Medulla oblongata (tissue), 1 donor: ENCODE data around the gene CAMK2D.

Experiments
- DNase-seq: peaks from one replicate; pipeline ENCODE4 v3.0.0-alpha.2; 2015; ENCODE audit errors: extremely low spot score

Gene CAMK2D

DNA sequence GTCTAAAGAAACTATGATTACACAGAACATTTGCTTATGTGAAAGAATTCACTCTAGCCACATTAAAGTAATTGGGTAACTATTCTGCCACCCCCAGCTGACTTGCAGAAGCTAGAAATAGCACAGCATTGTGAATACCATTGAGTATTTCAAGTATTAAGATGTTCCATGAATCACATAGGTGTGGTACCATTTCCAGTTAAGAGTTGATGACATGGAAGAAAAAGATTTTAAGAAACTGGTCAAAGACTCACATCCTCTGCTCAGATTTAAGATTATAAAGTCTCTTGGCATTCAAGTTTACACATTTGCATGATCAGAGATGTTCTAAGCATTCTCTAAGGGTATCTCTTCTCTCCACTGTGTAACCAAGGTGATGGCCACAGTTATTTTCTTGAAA is 287.5 kb downstream of the CAMK2D start:
- no peak for DNase-seq

DNA sequence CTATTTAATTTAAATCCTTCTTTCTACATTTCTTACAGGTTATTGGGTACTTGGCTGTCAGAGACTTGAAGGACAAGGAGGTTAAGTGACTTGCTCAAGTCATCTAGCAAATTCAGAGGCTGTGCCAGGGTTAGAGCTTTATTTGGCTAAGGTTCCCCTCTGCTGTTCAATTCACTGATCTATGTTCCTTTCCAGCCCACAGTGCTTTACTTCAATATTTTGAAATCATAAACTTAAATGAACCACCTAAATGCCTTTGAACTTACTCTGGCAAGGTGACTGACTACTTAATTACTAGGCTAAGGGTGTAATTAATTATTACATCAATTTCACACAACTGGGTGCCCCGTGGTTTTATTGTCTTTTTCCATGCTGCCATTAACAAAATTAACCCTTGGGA is 288.7 kb downstream of the CAMK2D start:
- DNase-seq: no peak

DNA sequence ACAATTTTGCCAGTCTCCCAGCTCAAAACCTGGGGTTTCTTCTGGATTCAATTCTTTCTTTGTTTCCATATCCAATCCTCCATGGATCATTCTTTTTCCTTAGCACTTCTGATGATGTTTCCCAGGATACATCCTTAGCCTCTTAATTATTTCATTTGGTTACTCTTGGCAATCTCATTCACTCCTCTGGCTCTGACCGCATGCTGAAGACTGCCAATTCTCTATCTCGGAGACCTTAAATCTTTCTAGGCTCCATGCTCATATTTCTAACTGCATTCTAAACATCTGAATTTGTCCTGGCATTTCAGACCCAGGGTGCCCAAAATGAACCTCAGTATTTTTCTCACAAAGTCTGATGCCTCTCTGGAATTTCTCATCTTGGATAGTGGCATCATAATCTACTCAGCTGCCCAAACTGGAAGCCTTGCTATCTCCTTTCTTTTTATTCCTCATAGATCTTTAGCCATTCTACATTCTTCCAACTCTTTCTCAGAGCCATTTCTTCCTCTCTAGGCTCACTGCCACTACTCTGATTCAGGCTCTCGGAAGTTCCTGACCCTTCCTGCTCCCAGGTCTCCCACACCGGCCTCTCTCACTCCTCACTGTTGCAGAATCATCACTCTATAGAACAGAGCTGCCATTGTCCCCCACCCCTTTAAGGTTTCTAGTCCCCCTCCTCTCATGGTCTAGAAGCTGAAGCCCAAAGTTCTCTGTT is 290.2 kb downstream of the CAMK2D start:
- DNase-seq: peak; percentile 47

DNA sequence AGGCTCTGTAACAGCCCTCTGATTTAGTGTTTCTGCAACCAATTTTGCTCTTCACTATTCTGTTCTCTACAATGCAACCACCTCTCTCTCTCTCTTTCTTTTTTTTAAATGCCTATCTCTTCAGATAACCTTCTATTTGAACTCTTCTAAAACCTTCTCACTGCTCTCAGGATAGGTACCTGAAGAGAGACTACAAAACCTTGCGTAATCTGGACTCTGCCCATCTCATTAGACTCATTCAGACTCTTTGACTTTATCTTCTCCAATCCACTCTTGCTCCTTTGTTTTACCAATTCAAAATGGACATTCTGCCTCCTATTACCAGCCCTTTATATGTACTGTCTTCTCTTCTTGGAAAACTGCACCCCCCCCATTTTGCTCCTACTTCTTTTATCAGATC is 291.6 kb downstream of the CAMK2D start:
- DNase-seq: no peak

DNA sequence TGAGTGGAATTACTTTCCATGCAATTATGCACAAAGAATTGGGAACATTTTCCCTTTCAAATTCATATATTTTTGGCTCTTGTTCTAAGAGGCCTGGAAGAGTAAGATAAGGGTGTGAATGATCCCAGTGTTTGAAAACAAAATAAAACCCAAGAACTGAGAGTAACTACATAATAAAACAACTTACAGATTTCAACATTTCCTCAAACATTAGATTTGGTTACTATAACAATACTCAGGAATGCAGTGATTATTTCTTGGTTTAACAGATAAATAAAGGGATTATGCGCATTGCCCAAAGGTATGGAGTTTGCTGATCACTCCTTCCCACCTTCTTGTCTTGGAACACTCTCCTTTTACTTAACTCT is 292.5 kb downstream of the CAMK2D start:
- DNase-seq: no peak

DNA sequence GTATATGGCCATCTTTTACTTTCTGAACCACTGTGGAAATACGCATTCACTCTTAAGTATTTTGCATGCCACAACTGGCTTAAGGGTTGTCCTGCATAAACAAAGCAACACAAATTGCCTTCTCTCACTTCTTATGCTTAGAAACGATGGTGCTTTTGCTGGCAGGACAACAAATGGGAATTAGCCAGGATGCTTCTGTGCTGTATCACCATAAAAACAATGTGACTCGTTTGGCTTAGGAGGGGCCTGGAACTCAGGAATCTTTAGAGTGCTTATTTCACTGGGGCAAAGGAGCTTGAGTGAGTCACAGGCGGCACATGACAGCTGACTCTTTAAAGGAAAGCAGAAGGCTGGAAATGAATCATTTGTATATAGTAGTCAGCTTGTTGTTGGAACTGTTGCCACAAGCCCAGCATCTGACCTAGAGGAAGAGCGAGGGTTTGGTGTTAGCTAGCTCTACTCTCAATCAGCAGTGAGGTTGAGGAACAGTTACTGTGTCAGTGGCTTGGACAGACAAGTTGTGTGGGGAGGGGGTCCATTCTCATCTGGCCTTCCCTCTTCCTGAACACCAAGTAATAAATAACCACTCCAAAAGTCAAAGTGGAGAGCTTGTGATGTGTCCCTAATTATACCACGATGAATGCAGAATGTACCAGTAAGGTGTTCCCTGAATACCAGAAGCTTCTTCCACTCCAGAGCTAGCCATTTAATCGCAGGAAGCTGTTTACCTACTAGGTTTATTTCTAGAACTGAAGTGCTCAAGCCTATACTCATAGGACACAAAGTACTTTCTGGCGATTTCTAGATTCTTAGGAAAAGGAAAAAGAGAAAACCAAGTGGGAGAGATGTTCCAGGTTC is 293.1 kb downstream of the CAMK2D start:
- DNase-seq: peak; percentile 81

DNA sequence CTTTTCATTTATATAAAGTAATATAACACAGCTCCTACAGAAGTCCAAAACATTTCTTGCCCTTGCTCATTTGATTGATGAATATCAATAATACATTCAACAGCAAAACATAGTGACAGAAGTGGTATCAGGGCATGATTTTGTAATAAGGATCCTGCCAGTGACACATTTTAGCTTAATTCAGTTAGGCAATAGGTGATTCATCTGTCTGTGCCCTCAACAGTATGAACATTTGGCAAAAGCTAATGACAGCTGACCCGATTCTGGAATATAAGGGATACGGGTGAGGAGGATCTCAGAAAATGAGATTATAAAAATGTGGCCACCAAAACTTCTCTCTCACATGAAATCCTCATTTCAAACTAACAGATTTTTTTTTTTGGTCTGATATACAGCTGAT is 294.0 kb downstream of the CAMK2D start:
- peak; percentile 45 for DNase-seq

DNA sequence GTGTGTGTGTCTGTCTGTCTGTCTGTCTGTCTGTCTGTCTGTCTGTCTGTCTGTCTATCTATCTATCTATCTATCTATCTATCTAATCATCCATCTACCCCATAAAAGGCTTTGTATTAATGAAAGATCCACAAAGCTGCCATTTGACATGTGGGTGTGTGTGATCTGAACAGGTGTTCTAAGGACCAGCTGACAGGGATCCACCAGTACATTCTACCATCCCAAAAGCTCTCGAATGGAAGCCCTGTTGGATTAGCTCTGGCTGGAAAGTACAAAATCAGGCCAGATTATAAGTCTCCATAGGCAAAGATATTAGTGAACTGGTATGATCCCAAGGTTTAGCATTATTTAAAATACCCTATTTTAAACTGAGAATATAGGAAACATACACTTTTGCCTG is 299.3 kb downstream of the CAMK2D start:
- DNase-seq: no peak

DNA sequence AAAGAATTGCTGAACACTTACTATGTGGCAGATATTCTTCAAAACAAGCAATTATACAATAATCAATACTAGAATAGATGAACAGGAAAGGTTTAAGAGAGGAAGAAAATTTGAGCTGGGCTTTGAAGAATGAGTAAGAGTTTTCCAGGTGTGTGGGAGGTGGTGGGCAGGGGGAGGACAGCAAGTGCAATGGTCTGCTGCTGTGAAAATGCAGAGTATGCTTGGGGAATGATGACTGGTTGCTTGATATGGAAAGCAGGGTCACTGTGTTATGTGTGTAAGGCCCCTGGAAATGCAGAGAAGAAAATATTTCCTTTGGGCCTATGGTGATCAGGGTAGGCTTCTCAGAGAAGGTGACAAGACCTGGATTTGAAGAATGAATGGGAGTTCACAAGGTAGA is 300.3 kb downstream of the CAMK2D start:
- no peak for DNase-seq

DNA sequence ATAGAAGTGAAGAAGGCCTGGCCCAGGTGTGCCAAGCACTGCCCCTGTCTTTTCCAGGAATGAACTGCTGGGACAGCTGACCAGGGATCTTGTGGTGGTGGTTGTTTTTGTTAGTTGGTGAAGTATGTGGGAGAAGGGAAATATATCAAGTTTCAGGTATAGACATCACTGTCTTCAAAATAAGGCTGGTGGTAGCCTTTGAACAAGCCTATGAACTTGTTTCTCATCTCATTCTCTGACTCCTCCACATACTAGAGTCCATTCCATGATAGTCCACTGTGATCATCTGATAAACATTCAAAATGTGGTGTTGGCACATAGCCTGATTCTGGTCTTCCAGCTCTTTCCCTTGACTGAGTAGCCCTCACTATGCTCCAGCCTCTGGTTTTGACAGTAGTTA is 303.7 kb downstream of the CAMK2D start:
- no peak for DNase-seq

DNA sequence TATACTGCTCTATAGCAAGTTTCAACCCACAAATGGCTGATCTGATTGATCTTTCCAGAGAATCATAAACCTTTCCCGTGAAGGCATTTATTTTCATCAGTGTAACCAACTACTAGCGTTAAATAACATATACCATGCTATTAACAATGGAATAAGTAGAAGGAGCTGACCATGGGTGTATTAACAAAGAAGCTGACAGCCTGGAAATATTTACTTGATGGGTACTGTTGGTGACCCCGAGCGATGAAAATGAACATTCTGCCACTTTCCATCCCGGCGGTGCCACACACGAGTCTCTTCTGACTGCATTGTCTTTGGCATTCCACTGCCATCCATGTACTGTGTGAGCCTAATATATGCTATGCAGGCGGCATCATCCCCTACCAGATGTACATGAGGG is 304.4 kb downstream of the CAMK2D start:
- DNase-seq: no peak

DNA sequence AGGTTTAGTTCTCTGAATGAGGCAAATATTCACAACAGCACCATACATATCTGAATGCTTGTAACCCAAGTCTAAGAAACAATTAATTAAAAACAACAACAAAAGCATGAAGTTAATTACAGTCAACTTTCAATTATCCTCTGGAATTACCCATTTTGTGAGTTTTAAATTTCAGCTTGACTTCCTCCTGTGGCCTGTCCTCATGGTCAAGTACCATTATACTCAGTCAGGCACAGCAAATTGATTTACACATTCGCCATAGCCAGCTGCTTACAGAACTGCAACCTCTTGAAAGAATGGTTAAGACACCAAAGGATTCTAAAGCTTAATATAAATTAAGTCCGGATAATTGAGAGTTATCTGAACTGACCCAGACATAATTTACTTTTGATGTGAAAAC is 306.5 kb downstream of the CAMK2D start:
- DNase-seq: no peak

DNA sequence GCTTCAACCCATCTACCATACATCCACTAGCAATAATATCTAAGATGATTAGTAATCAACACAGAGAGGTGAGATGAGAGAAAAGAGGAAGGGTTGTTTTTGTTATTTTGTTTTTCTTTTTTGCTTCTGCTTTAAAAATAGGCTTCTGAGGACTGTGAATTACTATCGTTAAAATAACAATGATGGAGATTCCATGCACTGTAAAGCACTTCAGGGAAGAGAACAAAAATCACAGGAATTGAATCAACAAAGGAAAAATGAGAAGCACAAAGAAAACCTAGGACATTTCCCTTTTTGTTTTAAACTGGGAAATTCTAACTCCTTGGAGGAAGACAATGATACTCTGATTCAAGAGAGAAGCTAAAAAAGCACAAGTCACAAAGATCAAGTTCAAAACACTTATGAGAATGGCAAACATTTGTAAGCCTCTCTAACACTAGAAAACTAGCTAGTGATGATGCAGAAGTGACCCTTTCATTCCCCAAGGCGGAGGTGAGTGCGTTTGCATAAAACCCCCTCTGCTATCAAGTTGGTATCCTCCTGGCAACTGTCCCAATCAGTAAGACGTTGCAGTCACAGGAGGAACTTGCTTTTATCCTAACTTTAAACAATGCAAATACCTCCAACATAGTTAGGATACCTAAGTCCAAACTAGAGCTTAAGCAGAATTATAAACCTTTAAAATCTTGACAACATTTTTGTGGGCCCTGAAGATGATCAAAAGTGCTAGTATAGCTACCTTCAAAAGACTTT is 308.5 kb downstream of the CAMK2D start:
- peak; percentile 72 for DNase-seq

DNA sequence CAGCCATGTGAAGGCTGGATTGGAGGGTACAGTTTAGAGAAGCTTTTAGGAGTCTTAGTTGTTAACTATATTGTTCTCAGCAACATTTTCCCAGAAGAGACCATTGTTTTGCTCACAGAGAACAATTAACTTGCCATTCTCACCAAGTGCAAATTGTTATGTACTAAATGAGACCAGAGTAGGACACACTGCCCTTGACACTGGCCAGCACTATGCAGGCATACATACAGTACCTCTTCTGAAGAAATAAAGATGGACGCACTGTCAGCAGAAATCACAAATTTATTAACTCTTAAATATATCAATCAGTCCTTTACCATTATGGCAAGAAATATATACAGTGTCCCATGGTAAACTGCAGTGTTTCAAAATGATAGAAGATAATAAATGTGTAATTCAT is 309.4 kb downstream of the CAMK2D start:
- no peak for DNase-seq

DNA sequence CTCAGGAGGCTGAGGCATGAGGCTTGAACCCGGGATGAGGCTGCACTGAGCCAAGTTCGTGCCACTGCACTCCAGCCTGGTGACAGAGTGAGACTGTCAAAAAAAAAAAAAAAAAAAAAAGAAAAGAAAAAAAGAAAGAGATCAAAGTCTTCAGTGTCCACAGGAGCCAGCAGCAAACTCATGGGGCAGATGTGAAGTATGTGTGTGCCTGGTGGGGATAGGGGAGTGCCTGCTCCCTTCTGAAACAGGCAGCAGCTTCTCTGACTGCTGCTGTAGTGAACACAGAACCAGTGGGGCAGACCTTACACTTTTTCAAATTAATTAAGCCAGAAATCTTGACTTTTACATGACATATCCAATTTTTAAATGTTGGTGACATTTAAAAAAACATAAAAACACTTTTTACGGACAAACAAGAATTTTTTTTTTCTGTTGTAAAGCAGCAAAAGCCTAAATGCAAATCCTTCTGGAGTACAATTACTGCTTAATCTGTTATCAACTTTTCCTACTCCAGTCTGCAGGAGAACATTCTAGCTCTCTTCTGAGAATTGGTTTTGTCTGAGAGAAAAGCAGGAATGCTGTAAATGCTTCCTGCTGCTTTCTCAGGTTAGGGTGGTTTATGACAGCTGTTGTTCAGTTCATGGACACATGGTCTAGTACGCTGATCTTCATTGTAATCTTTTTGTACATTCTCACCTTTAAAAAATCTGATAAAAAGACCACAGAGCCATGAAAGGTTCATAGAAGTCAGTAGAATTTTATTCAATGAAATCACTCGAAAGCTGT is 311.1 kb downstream of the CAMK2D start:
- no peak for DNase-seq

DNA sequence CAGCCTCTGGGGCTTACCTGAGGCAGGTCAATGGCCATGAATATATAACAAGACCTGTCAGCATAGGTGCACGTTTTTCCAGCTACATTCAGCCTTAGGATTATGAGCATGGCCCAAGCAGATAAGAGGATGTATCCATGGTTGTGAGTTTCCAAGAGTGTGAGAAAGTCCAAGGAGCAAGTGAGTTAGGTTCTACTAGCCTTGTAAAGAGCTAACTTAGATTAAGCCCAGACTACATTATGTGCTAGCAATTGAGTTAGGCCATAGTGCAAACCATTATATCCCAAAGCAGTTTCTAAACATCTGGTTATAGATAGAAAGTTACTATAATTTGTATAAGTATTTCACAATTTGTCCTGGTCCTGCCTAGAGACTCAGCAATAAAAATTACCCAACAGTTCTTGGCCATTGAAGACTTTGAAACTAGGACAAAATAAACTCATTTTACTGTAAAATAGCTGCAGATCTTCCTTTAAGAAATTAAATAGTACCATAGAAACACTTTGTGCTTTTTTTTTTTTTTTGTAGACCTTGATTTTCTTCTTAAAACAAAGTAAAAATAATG is 312.0 kb downstream of the CAMK2D start:
- DNase-seq: no peak

DNA sequence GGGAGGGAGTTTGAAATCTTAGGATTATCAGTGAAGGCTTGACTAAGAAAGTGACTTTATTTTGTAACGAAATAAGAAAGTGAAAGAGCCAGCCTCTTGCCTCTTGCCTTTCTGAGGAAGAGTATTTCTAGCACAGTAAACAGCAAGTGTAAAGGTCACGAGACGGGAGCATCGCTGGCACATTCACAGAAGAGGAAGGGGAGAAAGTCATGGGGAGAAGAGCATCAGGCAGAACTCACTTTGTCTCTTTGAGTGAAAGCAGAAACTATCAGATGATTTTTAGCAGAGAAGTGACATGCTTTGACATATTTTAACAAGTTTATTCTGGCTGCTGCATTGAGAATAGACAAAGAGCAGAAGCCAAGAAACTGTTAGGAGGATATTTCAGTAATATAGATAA is 313.8 kb downstream of the CAMK2D start:
- DNase-seq: peak; percentile 82

DNA sequence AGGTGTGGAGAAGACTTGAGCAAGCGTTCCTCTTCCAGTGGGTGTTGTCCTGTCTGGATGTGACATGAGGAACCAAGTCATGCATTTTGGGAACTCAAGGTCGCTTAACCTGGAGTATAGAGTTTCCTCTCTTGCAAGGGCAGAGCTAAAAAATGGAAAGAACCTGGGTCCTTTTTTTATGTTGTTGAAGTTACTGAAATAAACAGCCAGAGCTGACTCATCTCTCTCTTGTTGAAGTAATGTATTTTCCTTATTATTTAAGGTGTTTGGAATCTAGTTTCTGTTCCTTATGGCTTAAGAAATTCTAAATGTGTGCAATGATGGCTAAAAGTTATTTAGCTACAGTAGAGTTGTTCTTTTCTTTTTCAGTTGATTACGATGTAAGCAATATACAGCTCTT is 314.5 kb downstream of the CAMK2D start:
- no peak for DNase-seq

DNA sequence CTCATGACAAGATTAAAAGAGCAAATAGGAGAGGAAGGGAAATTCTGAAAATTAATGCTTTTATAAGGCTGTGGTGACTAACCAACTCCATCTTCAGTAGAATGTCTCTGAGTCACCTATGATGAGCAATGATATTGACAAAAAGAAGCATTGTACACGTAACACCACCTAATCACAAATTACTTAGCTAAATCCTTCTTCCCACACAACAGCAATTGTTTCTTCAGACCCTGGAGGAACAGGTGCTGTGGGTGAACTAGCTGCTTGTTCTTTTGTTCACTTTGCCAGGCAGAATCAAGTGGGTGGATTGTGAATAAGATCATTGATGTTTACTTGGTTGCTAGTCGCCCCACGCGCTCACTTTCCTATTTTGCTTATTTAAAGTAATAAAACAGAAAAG is 315.5 kb downstream of the CAMK2D start:
- no peak for DNase-seq

DNA sequence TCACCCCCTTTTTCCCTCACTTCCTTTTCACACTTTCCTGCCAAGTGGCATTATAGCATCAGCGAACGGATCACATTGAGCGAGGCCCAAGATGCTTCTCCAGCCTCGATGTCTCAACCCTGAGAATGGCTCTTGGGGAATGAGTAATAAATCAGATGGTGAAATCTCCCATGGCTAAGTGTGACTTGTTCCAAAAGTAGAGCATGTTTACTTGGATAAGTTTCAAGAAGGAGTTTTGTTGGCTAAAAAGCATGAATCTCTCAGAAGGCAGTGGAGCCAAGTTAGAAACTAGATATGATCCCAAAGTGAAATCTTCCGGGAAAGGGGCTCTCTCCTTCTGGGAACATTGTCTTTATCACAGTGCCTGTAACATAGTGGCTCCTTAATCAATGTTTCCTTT is 316.3 kb downstream of the CAMK2D start:
- DNase-seq: no peak

DNA sequence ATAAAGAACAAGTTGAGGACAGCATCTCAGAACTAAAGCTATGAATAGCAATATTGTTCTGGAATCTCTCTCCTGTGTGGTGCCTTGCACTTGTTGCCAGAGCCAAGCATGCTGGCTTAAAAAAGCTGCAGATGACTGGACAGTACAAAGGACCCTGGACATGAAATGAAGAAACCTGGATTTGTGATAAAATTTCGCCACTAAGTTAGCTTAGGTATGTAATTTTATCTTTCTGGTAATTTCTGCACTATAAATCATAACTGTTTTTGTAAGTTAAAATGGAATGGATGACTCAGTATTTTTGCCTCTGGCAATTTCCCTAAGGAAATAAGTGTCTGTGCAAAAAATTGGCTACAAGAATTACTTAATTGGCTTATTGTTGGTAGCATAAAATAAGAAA is 317.2 kb downstream of the CAMK2D start:
- DNase-seq: no peak

DNA sequence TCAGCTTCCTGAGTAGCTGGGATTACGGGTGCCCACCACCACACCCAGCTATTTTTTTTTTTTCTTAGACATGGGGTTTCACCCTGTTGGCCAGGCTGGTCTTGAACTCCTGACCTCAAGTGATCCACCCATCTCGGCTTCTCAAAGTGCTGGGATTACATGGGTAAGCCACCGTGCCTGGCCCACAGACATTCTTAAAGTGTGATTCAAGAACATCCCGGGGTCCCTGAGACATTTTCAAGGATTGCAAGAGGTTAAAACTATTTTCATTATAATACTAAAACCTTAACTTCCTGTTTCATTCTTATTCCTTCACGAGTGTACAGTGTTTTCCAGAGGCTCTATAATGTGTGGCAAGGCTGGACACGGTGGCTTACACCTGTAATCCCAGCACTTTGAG is 318.7 kb downstream of the CAMK2D start:
- no peak for DNase-seq
